Measurements from ENCODE around the gene CAPN12.

CAPN12 gene

DNA sequence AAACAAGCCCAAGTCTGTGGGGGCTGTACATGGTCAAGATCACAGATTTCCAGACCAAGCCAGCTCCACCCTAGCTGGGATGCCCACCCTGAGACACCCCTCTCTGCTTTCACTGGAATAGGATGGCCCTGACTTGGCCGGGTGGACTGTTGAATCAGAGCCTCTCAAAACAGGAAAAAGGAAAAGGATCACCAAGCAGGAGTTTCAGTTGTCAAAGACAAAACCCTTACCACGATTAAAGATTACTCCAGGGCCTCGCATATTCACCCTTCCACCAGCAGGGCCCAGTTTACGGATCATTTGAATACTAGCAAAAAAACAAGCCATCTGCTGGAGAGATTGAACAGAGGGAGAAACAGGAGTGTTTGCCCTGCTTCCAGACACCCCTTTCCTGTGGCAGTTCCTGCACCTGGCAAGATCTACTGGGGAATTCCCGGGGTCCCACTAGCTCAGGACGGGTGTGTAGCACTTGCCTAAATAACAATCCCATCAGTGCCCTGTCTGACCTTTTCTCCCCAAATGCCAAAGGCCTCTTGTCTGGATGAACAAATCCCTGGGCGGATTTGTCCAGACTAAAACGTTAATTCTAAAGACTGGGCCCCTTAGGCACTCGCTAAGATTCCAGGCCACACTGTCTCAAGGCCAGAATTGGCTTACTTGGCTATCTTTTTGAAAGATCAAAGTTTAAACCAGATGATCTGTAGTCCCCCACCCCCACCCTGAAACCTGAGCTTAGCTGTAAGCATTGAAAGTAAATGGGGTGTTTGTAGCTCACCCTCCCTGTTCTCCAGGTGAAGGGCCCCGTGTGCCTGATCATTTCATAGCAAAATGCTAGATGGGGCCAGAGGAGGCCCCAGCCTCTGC is 58.4 kb downstream of the CAPN12 start:
- TF ChIP-seq, protein P1, sequence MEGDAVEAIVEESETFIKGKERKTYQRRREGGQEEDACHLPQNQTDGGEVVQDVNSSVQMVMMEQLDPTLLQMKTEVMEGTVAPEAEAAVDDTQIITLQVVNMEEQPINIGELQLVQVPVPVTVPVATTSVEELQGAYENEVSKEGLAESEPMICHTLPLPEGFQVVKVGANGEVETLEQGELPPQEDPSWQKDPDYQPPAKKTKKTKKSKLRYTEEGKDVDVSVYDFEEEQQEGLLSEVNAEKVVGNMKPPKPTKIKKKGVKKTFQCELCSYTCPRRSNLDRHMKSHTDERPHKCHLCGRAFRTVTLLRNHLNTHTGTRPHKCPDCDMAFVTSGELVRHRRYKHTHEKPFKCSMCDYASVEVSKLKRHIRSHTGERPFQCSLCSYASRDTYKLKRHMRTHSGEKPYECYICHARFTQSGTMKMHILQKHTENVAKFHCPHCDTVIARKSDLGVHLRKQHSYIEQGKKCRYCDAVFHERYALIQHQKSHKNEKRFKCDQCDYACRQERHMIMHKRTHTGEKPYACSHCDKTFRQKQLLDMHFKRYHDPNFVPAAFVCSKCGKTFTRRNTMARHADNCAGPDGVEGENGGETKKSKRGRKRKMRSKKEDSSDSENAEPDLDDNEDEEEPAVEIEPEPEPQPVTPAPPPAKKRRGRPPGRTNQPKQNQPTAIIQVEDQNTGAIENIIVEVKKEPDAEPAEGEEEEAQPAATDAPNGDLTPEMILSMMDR (IDR thresholded peaks at IDR 0.05; ENCODE audit: insufficient read depth, low read depth, low read length, missing control alignments) = peak; percentile 50
- DNase-seq (ENCODE audit: low read depth) = peak; percentile 67
- no peak overlapping the region for H3K4me3 ChIP-seq (ENCODE audit: low read depth, low read length)

GRCh38 chr19:38684862-38685665 is 59.2 kb downstream of the CAPN12 start:
- no peak overlapping the region for H3K4me3 ChIP-seq (ENCODE audit: low read depth, low read length)
- TF ChIP-seq, protein P1 (IDR thresholded peaks at IDR 0.05; ENCODE audit: insufficient read depth, low read depth, low read length, missing control alignments) = no peak
- no peak for DNase-seq (ENCODE audit: low read depth)

- DNase-seq (ENCODE audit: low read depth) = peak; percentile 75
- TF ChIP-seq, protein P1 (IDR thresholded peaks at IDR 0.05; ENCODE audit: insufficient read depth, low read depth, low read length, missing control alignments) = no peak
- H3K4me3 ChIP-seq (ENCODE audit: low read depth, low read length) = no peak overlapping the region
These were observed 60.0 kb downstream of the CAPN12 start for GRCh38 chr19:38684078-38684861.

DNA sequence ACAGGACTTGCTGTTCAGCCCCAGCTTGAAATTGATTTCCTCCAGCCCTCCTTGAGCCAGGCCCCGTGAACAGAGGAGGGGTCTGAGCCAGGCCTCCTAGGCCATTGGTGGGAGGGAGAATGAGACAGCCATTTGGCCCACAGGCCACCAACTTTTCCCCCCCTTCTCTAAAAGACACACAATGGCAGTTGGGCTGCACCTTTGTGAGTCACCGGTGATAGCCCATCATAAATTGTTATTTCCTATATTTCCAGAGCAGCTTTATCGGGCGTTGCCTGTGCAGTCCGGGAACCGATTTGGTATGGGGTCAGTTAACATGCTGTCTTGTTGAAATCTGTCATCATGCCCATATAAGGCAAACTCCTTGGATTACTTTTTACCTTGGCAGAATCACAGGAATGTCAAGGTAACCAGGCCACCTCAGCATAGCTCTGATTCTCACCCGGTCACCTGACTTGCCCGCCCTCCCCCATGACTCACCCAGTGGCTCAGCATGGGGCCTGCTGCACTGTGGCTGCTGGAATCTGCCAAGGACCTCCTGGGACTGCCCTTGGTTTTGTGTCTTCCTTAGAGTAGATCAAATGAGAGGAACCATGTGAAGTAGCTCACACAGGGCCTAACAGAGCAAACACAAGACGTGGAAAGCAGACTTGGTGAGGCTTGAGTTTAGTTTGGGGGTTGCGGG is 60.7 kb downstream of the CAPN12 start:
- DNase-seq (ENCODE audit: low read depth) = peak; percentile 49
- H3K4me3 ChIP-seq (ENCODE audit: low read depth, low read length) = no peak overlapping the region
- TF ChIP-seq, protein P1 (IDR thresholded peaks at IDR 0.05; ENCODE audit: insufficient read depth, low read depth, low read length, missing control alignments) = no peak

DNA sequence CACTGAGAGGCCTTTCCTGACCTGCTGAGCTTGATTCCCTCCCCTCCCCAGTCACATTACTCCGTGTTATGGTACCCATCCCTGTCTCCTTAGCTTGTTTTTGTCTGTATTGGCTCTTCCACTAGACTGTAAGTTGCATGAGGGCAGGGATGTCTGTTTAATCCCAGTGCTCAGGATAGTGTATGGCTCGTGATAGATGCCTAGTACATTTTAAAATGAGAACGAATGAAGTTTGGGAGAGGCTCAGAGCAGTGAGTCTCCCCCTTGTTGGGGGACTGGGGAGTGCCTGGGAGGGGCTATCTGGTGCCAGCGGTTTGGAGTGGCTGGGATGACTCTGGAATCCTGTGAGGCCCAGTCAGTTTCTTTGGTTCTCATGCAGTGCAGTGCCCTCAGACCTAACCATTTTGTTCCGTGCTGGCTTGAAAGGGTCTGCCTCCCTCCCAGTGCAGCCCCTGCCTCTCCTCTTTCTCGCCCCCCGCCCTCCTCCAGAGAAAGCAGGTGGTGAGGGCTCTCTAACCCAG is 61.3 kb downstream of the CAPN12 start:
- no peak overlapping the region for H3K4me3 ChIP-seq (ENCODE audit: low read depth, low read length)

More for the DNA sequence above, 61.3 kb downstream of the CAPN12 start:
- TF ChIP-seq, protein P1 (IDR thresholded peaks at IDR 0.05; ENCODE audit: insufficient read depth, low read depth, low read length, missing control alignments) = no peak
- no peak for DNase-seq (ENCODE audit: low read depth)
